AG08395 (cell line): Measurements from ENCODE around the gene ABCD1.
"Not testable (repeated sequence)": the region's sequence is repeated elsewhere in the genome, so short reads cannot be mapped to it uniquely, and the experiment has no call there.

Source experiments
- DNase-seq: peaks from one replicate; pipeline ENCODE4 v3.0.0; 2012; ENCODE audit warnings: mixed read lengths, low spot score

The ABCD1 gene

DNA sequence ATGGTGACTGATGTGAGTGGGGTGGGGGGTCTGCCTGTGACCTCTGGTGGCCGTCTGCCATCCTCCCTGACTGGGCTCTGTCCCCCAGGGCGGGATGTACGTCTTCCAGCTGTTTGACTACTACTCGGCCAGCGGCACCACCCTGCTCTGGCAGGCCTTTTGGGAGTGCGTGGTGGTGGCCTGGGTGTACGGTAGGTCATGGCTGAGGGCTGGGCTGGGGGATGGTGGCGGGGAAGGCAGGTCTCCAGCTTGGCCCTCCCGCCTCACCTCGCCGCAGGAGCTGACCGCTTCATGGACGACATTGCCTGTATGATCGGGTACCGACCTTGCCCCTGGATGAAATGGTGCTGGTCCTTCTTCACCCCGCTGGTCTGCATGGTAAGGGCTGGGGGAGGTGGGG is 30.4 kb upstream of the ABCD1 start:
- DNase-seq = not testable (repeated sequence)

DNA sequence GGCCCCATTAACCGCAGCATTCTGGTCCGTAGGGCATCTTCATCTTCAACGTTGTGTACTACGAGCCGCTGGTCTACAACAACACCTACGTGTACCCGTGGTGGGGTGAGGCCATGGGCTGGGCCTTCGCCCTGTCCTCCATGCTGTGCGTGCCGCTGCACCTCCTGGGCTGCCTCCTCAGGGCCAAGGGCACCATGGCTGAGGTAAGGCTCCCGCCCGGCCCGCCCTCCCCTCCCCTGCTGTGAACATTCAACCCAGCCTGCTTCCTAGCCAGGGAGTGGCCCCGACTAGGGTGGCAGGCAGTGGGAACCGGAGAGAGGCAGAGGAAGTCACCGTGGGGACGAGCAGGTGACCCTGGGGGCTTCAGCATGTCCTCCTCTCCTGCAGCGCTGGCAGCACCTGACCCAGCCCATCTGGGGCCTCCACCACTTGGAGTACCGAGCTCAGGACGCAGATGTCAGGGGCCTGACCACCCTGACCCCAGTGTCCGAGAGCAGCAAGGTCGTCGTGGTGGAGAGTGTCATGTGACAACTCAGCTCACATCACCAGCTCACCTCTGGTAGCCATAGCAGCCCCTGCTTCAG is 29.9 kb upstream of the ABCD1 start:
- DNase-seq = no peak

DNA sequence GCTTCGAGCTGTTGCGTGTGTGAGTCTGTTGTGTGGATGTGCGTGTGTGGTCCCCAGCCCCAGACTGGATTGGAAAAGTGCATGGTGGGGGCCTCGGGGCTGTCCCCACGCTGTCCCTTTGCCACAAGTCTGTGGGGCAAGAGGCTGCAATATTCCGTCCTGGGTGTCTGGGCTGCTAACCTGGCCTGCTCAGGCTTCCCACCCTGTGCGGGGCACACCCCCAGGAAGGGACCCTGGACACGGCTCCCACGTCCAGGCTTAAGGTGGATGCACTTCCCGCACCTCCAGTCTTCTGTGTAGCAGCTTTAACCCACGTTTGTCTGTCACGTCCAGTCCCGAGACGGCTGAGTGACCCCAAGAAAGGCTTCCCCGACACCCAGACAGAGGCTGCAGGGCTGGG is 28.6 kb upstream of the ABCD1 start:
- no peak for DNase-seq

DNA sequence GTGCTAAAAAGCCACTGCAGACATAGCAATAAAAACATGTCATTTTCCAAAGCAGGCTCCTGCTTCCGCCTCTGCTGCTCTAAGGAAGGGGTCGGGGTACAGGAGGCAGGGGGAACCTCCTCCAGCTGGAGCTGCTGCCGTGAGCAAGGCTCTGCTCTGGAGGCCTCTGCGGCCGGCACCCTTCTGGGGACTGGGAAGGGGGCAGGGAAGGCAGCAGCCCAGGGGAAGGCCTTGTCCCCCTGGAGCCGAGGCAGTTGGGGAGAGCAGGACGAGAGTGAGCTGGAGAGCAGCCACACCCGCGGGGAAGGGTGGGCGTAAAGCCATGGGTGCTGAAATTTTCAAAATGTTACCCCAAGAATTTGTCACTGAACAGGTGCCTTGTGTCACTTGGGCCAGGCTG is 28.1 kb upstream of the ABCD1 start:
- not testable (repeated sequence) for DNase-seq

DNA sequence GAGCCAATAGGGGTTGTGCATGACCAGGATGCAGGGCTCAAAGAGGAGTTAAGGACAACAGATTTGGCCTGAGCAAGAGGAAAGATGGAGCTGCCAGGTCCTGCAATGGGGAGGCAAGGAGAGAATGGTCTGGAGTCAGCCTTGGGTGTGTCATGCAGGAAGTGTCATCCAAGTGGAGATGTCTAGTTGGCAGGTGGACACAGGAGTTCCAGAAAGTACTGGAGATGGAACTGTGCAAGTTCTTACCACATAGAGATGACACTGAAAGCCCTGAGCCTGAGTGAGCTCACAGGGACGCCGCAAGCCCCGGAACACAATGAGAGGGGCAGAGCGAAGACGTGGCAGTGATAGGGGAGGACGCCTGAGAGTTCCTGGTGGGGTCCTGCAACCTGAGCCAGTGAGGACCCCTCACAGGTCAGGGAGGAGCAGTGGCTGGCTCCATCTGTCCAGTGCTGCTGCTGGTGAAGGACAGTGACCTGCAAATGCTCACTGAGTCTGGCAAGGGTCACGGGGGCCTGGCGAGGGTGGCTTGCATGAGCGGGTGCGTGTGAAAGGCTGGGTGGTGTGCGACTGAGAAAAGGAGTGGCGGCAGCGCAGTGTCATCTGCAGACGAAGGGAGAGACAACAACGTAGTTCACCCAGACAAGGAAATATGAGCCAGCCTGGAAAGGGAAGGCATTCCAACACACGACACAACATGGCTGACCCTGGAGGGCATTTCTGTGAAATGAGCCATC is 27.5 kb upstream of the ABCD1 start:
- not testable (repeated sequence) for DNase-seq

DNA sequence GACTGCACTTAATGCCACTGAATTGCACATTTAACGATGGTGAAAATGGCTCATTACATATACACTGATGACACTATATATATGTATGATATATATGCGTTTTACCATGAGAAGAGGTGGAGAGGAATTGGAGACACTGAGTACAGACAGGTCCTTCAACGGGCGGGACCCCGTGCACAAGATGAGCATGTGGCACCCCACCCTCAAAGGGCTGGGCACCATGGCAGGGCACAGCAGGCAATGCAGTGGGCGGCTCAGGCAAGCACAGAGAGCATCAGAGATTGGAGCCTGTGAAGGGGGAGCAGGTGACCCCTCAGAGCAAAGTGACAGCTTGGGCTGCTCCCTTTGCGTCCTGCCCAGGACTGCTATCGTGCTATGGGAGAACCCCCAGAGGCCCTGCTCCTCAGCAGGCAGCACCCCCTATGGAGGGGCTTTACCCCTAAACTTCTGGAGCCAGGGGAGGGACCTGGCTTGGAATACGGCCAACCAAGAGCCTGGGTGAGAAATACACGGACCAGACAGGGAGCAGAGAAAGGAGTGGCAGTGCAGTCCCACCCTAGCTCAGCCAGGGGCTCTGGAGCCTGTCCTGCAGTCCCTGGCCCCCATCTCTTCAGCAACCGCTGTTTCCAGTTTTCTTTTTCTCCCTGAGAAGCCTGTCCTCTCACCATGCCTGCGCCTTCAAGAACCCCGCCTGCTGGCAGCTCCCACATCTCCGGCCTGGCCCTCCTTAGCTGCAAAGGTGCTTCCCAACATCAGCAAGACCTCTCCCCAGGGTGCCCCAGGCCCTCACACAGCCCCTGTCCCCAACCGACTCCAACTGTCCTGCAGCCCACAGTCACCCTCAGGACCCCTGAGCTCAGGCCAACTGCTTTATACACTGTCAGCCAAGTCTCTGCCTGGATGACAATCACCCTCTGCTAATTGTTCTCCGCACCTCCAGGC is 26.5 kb upstream of the ABCD1 start:
- DNase-seq = no peak

DNA sequence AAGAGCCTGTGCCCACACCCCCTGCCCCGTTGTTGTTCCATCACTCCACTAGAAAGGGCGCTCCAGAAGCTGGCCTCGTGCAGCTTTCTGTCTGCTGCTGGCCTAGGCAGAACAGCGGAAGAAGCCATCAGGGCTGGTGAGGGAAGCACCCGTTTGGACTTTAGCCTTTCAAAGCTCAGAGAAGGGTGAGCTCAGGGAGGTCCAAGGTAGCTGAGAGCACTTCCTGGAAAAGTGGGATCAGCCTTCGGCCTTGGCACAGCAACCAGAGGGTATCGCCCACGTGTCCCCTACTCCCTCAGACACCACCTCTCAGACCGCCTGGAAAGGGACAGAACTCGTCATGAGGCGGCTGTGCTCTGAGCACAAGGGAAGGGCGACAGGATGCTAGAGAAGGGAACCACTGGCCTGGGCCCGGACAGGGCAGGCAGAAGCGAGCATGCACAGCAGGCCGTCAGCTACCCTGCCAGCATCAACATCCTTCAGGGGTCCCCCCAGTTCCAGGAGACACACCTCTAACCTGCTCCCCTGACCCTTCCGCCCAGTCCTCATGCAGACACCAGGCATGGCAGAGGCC is 25.4 kb upstream of the ABCD1 start:
- not testable (repeated sequence) for DNase-seq

DNA sequence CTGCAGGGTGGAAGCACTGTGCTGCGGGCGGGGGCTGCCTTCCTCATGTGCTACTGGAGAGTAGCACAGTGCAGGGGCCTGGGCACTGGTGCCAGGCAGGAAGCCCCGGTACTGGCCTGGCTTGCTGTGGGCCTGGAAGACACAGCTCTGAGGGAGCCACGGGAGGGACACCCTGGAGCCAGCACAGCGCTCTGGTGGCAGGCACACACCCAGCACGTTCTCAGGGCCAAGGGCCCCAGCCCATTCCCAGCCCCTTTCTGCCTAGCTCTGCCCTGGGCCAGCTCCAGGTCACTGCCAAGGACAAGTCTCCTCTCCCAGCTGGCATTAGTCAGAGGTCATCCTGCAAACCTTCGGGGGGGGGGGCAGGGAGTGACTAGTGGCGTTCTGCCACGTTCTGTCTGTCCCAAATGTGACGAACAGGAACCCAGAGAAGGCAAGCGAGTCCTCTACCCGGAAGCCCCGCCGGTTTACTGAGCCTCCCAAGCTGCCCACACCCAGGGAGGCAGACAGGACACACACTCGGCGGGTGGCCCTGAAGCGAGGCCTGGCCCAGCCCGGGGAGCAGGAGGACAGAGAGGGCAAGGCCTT is 24.8 kb upstream of the ABCD1 start:
- not testable (repeated sequence) for DNase-seq

DNA sequence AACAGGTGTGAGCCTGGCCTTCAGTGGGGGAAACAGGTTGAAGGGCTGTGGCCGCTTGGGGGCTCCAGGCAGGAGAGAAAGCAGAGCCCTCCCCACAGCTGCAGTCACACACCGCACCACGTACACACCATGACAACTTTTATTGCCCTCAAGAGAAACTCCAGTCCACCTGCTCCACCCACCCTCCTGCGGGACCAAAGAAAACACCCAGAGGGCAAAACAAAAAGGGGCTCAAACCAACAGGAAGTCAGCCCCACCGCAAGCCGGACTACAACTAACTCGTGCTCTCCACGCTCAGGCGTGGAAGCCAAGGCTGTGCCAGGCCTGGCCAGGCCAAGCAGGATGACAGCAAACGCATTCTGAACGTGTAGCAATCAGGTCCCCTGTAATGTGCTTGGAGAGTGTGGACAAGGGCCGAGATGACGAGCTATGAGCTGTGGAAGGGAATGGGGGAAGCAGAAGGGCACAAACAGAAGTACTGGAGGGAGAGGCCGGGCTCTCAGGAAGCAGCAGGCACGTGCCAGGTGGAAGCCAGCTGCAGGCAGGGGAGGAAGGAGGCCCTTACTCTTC is 24.2 kb upstream of the ABCD1 start:
- DNase-seq = no peak

DNA sequence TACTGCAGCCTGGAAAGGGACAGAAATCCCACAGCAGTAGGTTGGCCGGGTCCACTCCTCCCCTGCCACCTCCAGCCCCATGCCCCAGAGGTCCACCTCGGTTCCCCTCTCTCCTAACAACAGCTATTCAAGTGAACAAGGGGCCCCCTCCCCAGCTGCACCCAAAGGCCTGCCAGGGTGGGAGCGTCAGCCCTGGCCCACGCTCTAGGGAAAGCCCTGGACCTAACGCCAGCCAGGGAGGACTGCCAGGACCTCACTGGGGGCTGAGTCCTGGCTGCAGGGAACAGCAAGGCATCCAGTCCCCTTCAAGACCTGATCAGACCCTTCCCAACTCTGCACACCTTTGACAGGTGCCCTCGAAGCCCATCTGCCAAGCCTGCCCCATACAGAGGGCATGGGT is 23.7 kb upstream of the ABCD1 start:
- no peak for DNase-seq

DNA sequence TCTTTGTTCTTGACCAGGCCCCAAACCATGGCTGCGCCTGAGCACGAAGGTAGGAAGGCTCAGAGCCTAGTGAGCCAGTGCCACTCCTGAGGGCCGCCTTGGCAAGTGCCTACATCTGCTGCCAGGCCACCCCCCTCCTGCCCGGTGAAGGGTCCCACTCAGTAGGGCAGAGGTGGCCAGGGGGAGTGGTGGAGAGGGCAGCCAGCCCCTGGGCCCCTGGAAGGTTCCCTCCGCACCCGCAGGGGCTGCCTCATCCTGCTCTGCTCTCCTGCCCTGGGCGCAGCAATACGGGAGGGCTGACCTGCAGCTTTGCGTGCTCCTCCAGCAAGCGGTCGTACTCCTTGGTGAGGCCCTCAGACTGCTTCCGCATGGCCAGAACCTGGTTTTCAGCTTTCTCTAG is 22.9 kb upstream of the ABCD1 start:
- no peak for DNase-seq

DNA sequence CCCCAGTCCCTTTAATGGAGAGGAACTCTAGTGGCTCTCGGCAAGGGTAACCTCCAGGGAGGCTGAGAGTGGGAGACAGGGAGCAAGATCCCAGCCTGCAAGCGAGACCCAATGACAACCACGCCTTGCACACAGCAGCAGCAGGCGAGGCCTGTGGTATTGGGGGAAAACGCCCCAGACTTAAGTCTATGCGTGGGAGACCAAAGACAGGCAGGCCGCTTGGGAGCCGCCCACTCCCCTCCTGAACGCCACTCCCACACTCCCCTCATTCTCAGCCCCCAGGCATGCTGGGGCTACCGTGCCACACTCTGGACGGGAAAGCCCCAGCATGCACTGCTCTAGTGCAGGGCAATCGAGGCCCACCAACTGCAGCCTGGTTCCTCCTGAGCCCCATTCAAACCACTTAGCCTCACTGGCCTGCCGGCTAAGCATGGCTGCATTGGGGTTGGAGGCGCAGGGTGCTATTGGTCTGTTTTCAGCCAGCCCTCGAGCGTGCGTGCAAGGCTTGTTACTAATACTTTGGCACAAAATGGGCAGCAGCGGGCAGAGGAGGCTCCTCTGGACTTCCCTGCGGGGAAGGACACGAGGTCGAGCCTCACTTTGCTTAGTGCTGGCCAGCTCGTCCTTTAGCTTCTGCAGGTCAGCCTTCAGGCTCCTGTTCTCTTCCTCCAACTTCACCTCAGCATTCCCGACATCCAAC is 22.2 kb upstream of the ABCD1 start:
- no peak for DNase-seq

DNA sequence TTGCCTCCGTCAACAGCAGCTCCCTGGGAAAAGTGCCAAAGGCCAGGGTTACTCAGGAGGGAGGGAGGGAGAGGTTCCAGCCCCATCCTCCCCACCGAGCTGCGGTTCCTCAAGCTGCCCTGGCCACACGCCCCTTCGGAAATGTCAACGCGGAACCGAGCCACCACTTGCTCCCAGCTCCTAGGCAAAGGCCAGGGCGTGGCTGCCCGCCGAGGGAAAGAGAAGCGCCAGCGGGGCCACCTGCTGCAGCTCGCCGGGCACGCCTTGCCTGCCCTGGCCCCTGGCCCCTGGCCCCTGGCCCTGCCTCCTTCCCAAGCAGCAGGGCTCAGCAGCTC is 21.7 kb upstream of the ABCD1 start:
- no peak for DNase-seq

DNA sequence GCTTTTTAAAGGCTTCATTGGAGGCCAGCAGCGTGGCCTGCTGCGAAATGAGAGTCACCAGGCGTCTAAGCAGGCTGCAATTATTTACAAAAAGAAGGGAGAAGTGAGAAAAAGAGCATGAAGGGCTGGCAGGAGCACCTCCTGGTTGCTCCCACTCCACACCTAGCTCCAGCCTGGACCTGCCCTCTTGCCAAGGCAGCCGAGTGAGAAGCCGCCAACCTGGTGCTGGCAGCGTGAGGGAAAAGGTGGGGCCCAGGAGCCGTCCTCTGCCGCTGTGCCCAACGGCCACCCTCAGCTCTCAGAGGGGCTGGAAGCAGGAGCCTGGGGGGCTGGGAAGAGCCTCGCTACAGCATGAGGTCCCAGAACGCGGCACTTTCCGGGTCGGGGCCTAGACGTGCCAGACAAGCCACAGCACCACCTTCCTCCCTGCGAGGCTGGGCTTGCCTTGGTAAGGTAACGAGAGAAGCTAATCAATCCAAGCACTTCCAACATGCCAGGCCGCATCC is 20.6 kb upstream of the ABCD1 start:
- no peak for DNase-seq

DNA sequence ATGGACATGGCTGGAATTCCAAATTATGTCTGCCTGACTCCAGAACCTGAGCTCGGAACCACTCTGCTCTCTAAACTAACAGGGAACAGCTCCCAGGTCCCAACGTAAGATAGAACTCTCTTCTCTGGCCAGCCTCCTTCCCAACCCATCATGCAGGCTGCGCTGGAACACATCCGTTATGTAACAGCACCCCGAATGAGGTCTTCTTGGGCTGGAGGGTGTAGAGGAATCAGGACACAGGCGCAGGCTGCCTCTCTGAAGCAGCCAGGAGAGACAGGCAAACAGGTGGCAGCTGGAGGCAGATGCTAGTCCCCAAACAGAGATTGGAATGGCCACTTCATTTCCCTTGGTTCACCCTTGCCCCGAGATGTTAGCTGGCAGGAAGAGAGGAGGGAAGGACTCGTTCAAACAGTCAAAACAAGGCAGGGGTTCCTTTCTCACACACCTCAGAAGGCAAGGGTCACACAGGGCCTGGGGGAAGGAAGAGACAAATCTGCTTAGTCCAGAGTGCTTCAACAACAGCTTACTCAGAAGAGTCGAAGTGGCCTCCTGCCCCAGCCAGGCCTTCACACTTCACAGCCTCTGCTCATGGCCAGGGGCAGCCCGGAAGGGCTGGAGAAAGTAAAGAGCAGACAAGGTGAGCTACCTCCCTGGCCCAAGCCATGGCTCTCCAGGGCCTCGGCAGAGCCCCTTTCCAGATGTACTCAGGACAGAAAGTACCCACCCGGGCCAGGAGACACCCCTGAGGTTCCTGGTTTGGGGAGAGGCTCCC is 19.8 kb upstream of the ABCD1 start:
- DNase-seq = not testable (repeated sequence)

DNA sequence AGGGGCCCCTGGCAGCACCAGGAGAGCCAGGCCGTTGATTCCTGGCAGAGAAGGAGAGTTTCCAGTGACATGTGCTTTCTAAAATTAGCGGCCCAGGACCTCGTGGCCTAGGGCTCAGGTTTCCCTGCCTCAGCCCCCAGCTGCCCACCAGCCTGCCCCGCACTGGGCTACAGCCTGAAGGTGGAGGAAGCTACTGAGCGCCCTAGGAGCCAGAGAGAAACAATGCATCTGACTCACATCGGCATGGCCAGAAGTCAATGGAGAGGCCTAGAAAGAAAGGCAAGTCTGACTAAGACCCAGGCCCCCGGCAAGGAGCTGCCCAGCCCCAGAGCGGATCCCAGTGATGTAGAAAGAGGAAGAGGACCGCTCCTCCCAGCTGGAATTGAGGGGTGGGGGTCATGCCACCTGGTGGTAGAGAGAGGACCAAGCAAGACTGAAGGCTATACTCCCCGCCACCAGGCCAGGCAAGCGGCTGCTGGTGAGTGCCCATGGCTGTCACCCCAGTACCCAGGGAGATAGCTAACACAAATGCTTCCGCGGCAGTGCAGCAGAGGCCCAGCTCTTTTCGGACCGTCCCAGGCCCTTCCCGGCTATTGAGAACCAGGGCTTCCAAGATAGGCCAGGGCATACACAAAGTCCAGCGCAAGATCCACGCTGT is 19.1 kb upstream of the ABCD1 start:
- DNase-seq = not testable (repeated sequence)

DNA sequence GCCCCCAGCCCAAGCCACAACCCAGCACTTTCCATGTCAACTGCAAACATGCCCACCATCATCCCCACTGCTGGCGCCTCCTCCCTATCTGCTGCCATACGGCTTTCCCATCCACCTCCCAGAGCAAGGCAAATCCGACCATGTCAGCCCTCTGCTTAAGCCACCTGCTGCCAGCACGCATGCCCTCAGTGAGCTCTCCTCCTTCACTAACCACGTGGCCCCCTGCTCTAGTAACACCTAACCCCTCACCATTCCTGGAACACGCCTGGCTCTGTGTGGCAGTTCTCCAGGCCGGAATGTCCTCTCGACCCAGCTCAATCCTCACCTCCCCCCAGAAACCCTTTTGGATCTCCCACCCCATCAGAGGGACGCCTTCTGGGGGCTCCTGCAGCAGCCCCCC is 17.9 kb upstream of the ABCD1 start:
- no peak for DNase-seq

DNA sequence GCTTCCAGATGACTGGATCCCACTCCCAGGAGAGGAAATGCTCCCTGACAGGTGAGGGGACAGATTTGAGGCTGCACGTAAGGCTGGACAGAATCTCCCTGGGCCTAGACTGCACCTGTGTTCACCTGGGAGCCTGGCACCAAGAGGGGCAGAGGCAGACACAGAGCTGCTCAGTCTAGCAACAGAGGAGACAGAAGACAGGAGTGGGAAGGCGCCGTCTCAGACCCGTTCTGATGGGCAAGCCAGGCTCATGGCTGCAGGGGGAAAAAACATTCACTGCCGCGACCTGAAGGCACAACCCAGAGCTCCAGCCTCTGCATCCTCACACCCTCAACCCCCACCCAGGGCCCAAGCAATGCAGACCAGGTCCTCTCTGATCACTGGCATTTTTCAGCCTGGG is 17.2 kb upstream of the ABCD1 start:
- no peak for DNase-seq

DNA sequence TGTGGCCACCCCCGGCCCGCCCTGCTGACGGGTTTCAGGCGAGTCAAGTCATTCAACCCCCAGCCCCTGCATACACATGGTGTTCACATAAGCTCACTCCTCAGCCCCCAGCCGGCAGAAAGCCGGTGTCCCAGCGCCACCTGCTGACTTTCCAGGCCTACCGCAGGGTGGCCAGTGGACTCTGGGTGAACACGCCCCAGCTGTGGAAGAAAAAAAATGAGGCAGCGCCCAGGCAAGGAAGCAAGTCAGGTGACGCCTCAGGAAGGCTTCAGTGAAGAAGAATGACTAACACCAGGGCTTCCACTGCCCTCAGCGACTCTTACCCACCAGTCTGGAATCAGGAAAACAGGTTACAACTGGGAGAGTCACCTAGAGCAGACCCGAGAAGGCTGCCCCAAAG is 16.2 kb upstream of the ABCD1 start:
- peak; percentile 64 for DNase-seq
